NCI-H1092 (cell line): ENCODE measurements around the gene CDX2.

ENCODE experiments used
- DNase-seq: peaks from one replicate; lab custom pipeline; 2025; lab: John Stamatoyannopoulos, UW

CDX2 gene

GRCh38 chr13:27978301-27978968, 9.3 kb upstream of the CDX2 start:
- no peak for DNase-seq

GRCh38 chr13:27977476-27978300, 8.6 kb upstream of the CDX2 start:
- DNase-seq: no peak

GRCh38 chr13:27976362-27977091, 7.4 kb upstream of the CDX2 start:
- DNase-seq: no peak

DNA sequence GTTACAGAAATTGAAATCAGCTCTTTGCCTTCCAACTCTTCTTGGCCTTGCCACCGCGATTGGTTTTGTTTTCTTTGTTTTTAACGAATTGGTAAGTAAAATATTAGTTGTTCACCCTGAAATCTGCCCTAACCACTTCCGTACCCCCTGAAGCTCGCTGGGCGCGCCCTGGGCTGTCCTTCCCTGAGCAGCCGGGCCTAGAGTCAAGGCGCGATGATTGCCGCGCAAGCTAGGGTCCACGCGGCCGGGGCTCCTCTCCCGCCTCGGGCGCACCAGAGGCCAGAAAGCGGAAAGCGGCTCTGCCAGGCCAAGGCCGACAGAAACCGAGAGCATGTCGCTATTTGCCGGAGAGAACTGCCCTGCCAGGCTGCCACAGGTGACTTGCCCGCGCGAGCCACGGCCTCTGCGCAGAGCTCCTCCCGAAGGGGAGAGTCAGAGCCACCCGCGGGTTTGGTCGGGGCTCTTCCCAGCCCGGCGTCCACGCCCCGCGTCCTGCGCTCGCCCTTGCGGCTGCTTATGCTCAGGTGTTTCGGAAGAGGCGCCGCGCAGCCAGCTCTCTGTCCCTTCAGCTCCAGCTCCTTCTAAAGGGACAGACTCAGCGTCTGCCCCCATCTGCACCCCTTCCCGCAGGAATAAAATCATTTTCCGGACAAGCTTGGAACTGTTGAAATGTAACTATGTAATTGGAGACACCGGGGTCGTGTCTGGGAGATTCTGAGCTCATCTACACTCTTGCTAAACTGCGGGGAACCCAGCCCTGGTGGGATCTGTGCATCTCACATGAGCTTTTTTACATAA, 6.6 kb upstream of the CDX2 start:
- DNase-seq: no peak

DNA sequence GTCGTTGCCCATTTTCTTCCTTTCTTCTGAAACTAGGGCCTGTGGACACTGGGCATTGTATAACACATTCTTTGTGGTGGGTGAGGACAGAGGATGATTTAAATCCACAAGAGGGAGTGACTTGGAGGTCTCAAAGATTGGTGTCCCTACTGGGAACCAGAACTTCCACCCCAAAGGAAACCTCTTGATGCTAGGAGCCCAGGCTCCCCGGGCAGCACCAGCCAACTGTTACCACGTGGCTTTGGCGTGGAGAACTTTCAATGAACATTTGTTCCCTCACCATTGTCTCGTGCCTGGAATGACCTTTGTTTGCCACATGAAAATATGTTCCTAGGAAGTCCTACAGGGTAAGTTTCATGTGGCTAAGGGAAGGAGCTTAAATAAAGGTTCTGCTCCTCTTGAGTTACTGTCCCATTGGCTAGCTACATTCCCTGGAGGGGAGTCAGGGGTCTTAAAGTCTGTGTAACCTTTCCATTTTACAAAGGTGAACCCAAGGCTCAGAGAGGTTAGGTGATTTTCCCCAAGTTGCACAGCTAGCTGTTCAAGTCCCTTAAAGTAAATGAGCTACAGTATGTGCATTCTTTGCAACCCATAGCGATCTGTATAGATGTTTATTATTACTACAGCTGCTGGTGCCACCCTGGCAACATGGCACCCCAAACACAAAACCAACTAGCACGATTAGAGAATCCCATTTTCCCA, 5.0 kb upstream of the CDX2 start:
- DNase-seq: no peak

GRCh38 chr13:27973291-27973690, 4.2 kb upstream of the CDX2 start:
- DNase-seq: no peak

DNA sequence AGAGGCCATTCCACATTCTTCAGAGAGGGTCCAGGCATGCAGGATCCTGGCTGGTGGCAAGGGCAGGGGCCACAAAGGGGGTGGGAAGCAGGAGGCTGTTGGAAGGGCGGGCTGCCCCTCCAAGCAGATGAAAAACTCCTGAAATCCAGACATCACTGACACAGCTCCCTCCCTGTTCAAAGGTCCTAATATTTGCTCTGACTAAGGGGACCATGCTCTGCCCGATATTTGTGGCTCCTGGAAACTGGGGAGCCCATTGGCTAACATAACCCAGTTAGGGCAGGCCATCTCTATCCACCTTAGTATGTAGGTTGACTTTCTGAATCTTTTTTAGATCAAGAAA, 3.3 kb upstream of the CDX2 start:
- no peak for DNase-seq

DNA sequence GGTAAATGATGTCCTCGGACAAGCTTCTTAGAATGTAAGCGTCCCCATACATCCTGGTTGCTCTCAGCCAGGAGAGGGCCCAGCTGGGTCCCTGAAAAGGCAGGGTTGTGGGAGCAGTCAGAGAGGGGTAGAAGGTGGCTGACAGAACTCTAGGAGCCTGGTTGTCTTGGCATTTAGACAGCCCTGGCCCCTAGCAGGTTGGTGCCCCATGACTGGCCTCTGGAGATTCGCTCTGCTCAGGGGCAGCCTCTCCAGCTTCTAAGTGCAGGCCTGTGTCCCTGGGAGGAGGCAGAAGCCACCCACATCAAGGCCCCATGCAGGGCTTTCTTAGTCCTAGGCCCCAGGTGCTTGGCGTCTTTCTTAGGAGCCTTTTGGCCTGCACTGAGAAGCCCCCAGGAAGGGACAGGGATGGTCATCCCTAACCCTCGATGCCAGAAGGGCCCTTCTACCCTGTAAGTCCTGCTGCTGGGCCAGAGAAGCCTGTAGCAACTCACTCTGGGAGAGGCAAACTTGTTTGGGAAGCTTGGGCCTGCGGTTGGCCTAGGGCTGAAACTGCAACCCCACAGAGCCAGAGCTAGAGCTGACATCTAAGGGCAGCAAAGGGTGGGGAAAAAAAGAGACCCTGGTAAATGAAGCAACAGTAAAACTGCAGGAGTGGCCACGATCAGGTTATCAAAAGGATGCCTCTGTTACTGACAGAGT, 2.8 kb upstream of the CDX2 start:
- no peak for DNase-seq

DNA sequence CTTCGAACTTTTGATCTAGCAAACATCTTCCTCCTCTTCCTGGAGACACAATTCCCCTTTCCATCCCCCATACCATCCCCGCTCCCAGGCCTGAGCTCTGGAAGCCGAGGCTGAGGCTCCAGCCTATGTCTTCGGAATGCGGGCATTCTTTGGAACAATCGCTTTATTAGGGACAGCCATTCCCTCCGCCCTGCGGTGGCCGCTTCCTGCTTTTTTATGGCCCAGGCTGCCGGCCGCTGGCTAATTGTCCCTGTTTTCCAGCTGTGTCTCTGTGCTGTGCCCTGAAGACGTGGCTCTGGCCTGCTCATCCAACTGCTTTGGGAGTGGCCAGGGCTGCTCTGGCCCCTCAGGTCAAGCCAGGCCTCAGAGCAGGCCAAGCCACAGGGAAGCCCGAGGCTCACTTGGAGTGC, 2.1 kb upstream of the CDX2 start:
- DNase-seq: no peak

DNA sequence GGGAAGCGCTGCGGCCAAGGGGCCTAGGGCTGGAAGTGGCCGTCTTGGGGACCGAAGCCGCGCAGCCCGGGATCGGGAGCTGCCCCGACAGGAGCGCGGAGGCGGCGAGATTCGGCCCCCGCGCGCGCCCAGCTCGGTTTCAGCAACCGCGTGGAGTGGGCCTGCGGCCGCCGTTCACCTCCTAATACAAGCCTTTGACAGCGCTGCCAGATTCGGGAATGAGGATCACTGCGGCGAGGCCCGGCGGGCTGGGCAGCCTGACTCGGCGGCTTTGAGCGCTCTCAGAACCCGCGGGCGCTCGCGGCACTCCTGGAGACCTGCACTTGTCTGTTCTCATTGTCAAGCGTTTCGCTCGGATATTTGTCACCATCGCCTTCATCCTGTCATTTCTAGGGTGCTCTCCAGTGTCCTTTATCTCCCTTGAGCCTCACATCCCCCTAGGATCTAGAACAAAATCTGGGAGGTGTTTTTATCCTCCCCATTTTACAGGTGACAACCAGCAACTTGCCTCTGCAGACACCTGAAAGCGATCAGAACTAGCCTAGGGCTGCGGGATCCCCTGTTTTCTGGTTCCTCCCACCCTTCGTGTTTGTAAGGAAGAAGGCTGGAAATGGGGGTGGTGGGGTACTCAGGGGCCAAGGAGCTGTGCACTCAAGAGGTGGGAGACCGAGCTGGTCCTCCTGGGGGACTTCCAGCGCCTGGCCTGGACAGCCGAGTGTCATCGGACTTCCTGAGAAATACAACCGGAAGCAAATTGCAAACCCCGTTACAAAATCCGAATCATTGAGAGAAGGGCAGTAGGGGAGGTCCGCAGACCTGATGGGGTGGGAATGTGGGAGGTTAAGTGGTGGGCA, 1.5 kb upstream of the CDX2 start:
- DNase-seq: no peak

DNA sequence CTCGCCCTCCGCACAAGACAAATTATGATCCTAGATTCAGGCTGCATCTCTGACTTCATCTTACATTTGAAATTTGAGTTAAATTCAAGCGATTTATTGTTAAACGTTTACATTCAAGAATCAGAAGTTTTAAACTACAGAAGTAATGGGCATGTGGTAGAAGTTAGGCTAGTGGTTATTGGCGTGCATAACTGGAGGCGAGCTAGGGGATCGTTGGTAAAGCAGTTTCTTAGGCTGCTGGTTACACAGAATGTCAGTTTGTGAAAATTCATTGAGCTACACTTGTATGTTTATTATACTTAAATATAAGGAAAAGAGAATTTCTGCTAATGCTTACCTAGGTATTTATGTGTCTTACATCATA, 733 bp upstream of the CDX2 start:
- DNase-seq: no peak

GRCh38 chr13:27968316-27969081, 616 bp downstream of the CDX2 start:
- DNase-seq: no peak

GRCh38 chr13:27967736-27968315, 1.3 kb downstream of the CDX2 start:
- no peak for DNase-seq

DNA sequence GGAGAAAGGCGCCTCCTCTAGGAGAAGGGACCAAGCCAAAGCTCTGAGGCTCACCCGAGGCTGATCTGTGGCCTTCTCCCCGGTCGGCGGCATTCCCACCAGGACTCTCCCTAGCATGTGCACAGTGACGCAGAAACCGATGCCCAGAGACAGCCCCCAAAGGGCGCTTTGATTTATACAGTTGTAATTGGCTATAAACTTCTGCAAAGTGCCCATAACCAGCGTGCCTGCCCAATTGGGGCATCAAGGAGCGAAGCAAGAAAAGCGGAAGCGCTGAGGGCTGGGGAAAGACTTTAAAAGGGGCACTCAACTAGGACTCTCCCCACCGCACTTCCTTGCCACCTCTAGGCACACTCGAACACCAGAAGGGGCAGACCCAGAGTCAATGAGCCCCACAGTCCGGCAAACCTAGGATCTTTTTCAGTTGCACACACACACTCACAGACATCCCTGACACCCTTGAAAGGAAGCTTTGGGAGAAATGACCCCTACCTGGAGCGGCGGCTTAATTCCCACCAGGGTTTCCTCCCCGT, 1.8 kb downstream of the CDX2 start:
- DNase-seq: no peak

- DNase-seq: no peak
Measured at GRCh38 chr13:27966641-27967202, 2.4 kb downstream of the CDX2 start.

- no peak for DNase-seq
Measured at GRCh38 chr13:27965740-27966640, 3.1 kb downstream of the CDX2 start.

DNA sequence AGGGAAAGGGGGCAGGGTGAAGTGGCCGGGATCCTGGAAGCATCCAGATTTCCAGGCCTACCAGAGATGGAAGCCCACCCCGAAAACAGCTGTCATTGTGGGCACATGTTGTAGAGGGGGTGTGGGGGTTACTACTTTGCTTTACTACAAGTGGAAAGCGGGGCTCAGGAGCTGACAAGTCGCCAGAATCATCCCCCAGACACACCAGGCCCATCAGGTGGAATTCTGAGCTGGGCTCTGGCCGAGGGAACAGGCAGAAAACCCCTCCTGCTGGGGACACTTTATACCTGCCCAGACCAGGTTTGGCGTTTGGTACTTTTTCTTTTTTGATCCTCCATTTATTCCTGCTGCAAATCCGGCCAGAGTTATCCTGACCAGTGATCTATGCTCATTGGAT, 3.8 kb downstream of the CDX2 start:
- no peak for DNase-seq
